ENCODE data around the gene PCDH12. TPM values are rescaled to one million over a fixed set of nuclear protein-coding genes. Genes with fewer than 3 reads are reported as not detected.

The PCDH12 gene
- polyA plus RNA-seq (not detected in 2 replicates), polyA minus RNA-seq (not detected in 2 replicates)

GRCh38 chr5:141958113-141958512, at the start of gene PCDH12:
Gene PCDH12 (minus strand): TSS chr5:141958202. CDS start chr5:141957851, 351 bp downstream.
- no peaks in the 10 kb centered on the region for H3K9me2 ChIP-seq (ENCODE audit: insufficient read depth, low read length)
- no peak within 1 kb of the TSS for H2AFZ ChIP-seq (ENCODE audit: low read depth, low read length)
- TF ChIP-seq MXI1 (conservative IDR thresholded peaks at IDR 0.05; ENCODE audit: poor library complexity, severe bottlenecking) = no peak
- no peak for TF ChIP-seq CTCF (IDR thresholded peaks at IDR 0.05; ENCODE audit: poor library complexity, severe bottlenecking)
- no peak for TF ChIP-seq EZH2 (IDR thresholded peaks at IDR 0.05; ENCODE audit: borderline replicate concordance, insufficient read depth, low read length, poor library complexity, severe bottlenecking)
- no peak for TF ChIP-seq REST (IDR thresholded peaks at IDR 0.05; ENCODE audit: borderline replicate concordance)
- no peak for TF ChIP-seq RAD21 (conservative IDR thresholded peaks at IDR 0.05)
- no peak for TF ChIP-seq TAF1 (IDR thresholded peaks at IDR 0.05; ENCODE audit: low read depth)
- no peak for TF ChIP-seq EP300 (conservative IDR thresholded peaks at IDR 0.05; ENCODE audit: poor library complexity, severe bottlenecking)
- no peak within 1 kb of the TSS for H3K27ac ChIP-seq (ENCODE audit: low read length)
- no peak within 1 kb of the TSS for H3K4me3 ChIP-seq (ENCODE audit: low read length)
- no peaks in the 10 kb centered on the region for H4K20me1 ChIP-seq (ENCODE audit: insufficient read depth)
- no peaks in the 10 kb centered on the region for H3K9me3 ChIP-seq (ENCODE audit: low read length)
- no peaks in the 10 kb centered on the region for H3K27me3 ChIP-seq (ENCODE audit: insufficient read depth, low read depth, low read length)
- no peaks in the 10 kb centered on the region for H3K79me2 ChIP-seq (replicated peaks; ENCODE audit: insufficient read depth, low read length)
- no peaks in the 10 kb centered on the region for H3K36me3 ChIP-seq (ENCODE audit: insufficient read depth, low read length)
- peaks cover 3% of the 10 kb centered on the region for H3F3A ChIP-seq (ENCODE audit: insufficient read depth, low read length, poor library complexity, severe bottlenecking)
- H3K9ac ChIP-seq (ENCODE audit: low read length) = no peak within 1 kb of the TSS
- no peak within 1 kb of the TSS for H3K4me2 ChIP-seq (ENCODE audit: low read length)

GRCh38 chr5:142007237-142007544, 49.2 kb upstream of the PCDH12 start:
- no peak overlapping the region for H3K4me2 ChIP-seq (ENCODE audit: low read length)
- H3K27me3 ChIP-seq (ENCODE audit: insufficient read depth, low read depth, low read length) = no peaks in the 10 kb centered on the region

More at GRCh38 chr5:142007237-142007544, 49.2 kb upstream of the PCDH12 start:
- no peak overlapping the region for H3K9ac ChIP-seq (ENCODE audit: low read length)
- H3K9me2 ChIP-seq (ENCODE audit: insufficient read depth, low read length) = no peaks in the 10 kb centered on the region
- TF ChIP-seq REST (IDR thresholded peaks at IDR 0.05; ENCODE audit: borderline replicate concordance) (no peak), SMC3 (conservative IDR thresholded peaks at IDR 0.05; ENCODE audit: poor library complexity) (no peak), EZH2 (IDR thresholded peaks at IDR 0.05; ENCODE audit: borderline replicate concordance, insufficient read depth, low read length, poor library complexity, severe bottlenecking) (no peak), EP300 (conservative IDR thresholded peaks at IDR 0.05; ENCODE audit: poor library complexity, severe bottlenecking) (no peak), RAD21 (conservative IDR thresholded peaks at IDR 0.05) (no peak), CTCF (IDR thresholded peaks at IDR 0.05; ENCODE audit: poor library complexity, severe bottlenecking) (no peak), POLR2AphosphoS5 (IDR thresholded peaks at IDR 0.05) (no peak), TAF1 (IDR thresholded peaks at IDR 0.05; ENCODE audit: low read depth) (no peak), MXI1 (conservative IDR thresholded peaks at IDR 0.05; ENCODE audit: poor library complexity, severe bottlenecking) (no peak)
- no peak overlapping the region for H3K27ac ChIP-seq (ENCODE audit: low read length)
- no peaks in the 10 kb centered on the region for H3F3A ChIP-seq (ENCODE audit: insufficient read depth, low read length, poor library complexity, severe bottlenecking)
- H3K9me3 ChIP-seq (ENCODE audit: low read length) = no peaks in the 10 kb centered on the region
- no peaks in the 10 kb centered on the region for H3K36me3 ChIP-seq (ENCODE audit: insufficient read depth, low read length)
- H4K20me1 ChIP-seq (ENCODE audit: insufficient read depth) = no peaks in the 10 kb centered on the region
- no peaks in the 10 kb centered on the region for H3K79me2 ChIP-seq (replicated peaks; ENCODE audit: insufficient read depth, low read length)
- H3K4me3 ChIP-seq (ENCODE audit: low read length) = no peak overlapping the region
- no peak overlapping the region for H2AFZ ChIP-seq (ENCODE audit: low read depth, low read length)

All from neural cell (in vitro differentiated cells).